ES-I3 (cell line): Measurements from ENCODE around the gene GJB4.

Source experiments
- H3K36me3 ChIP-seq: 2 replicates; pipeline ENCODE4 v1.6.1; 2013; ENCODE audit warnings: mild to moderate bottlenecking, low read length, control low read depth, moderate library complexity; ENCODE audit not compliant: insufficient read depth
- H3K4me1 ChIP-seq: 2 replicates; pipeline ENCODE4 v1.6.1; 2013; ENCODE audit warnings: mild to moderate bottlenecking, control low read depth, low read length; ENCODE audit not compliant: insufficient read depth
- H3K9ac ChIP-seq: 2 replicates; pipeline ENCODE4 v1.6.1; 2013; ENCODE audit warnings: low read depth, mild to moderate bottlenecking, low read length, moderate library complexity
- H3K9me3 ChIP-seq: 2 replicates; pipeline ENCODE4 v1.6.1; 2013; ENCODE audit warnings: mild to moderate bottlenecking, low read length, moderate library complexity; ENCODE audit not compliant: control insufficient read depth, insufficient read depth

GJB4 gene

DNA sequence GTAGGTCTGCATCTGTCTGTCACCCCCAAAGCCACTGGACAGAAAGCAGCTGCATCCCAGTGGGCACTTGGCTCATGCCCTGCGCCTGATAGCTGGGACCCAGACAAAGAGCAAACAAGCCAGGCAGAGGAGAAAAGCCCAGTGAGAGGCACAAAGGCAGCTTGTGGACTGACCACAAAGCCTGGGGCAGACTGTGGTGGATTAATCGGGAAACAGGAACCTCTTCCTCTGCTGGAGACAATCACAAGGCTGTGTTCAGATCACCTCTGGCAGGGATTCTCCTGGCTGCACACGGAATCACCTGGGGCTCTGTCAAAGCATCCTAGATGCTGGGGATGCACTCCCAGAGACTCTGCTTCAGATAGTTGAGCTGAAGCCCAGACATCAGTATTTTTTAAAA lies 19.9 kb upstream of the GJB4 start:
- Histone ChIP-seq H3K9ac (no peak overlapping the region), H3K4me1 (peaks cover 14% of the 10 kb centered on the region; the same call in 1 of the 2 replicates), H3K9me3 (no peaks in the 10 kb centered on the region), H3K36me3 (no peaks in the 10 kb centered on the region)

DNA sequence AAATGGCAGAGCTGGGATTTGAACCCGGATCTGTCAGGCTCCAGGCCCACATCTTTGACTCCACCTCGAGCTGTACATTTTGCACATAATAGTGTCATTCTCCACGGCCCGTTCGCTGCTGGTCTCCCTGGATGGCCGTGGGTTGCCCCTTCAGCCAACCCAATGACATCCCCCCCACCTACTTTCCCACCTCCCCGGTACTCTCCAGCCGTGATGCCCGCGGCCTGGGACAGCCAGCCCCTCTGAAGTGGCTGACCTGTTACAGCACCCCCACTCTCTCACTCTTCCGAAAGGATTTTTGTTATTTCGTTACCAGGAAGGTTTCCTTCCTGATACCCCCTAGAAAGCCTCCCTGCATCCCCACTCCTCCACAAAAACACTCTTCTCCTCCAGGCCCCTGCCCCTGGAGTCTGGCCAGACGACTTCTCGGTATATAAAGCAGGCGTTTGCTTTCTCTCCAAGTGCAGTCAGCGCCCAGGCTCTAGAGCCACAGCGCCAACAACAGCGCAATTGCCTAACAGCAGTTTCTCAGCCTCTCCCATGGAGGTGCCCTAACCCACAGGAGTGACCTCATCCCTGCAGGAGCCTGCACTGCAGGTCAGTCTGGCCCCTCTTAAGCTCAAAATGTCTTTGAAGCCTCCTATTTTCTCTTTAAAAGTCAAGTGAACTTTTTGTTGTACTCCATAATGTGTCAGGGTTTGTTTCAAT lies 19.2 kb upstream of the GJB4 start:
- no peaks in the 10 kb centered on the region for H3K36me3 ChIP-seq
- H3K4me1 ChIP-seq: peaks cover 14% of the 10 kb centered on the region; the same call in 1 of the 2 replicates
- no peaks in the 10 kb centered on the region for H3K9me3 ChIP-seq
- H3K9ac ChIP-seq: no peak overlapping the region

GRCh38 chr1:34742667-34743270 lies 16.8 kb upstream of the GJB4 start:
- no peaks in the 10 kb centered on the region for H3K9me3 ChIP-seq
- H3K36me3 ChIP-seq: no peaks in the 10 kb centered on the region
- H3K4me1 ChIP-seq: peaks cover 14% of the 10 kb centered on the region; the same call in 1 of the 2 replicates
- no peak overlapping the region for H3K9ac ChIP-seq

- Histone ChIP-seq H3K36me3 (no peaks in the 10 kb centered on the region), H3K4me1 (peaks cover 14% of the 10 kb centered on the region; the same call in 1 of the 2 replicates), H3K9me3 (no peaks in the 10 kb centered on the region), H3K9ac (no peak overlapping the region)
Observed at GRCh38 chr1:34743775-34744174, 15.8 kb upstream of the GJB4 start.

DNA sequence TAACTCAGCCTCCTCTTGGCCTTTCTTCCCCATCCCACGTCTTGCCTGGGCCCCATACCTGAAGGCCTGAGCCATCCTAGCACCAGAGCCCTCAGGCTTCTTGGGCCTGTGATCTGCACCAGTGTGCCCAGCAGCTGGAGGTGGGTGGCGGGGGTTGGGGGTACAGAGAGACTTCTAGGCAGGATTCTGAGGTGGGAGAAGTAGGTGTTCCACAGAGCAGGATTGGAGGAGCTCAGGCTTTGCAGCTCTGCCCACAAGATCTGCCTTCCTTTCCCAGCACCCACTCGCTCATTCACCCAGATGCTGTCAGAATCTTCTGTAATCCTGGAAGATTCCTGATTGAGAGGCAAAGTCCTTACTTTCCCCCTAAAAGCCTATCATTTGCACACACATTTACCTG lies 14.7 kb upstream of the GJB4 start:
- Histone ChIP-seq H3K9ac (no peak overlapping the region), H3K36me3 (no peaks in the 10 kb centered on the region), H3K4me1 (peaks cover 13% of the 10 kb centered on the region; the same call in 1 of the 2 replicates), H3K9me3 (no peaks in the 10 kb centered on the region)

- Histone ChIP-seq H3K36me3 (no peaks in the 10 kb centered on the region), H3K4me1 (peaks cover 11% of the 10 kb centered on the region; the same call in 1 of the 2 replicates), H3K9me3 (no peaks in the 10 kb centered on the region), H3K9ac (no peak overlapping the region)
Observed at GRCh38 chr1:34745666-34746065, 13.9 kb upstream of the GJB4 start.

- no peaks in the 10 kb centered on the region for H3K9me3 ChIP-seq
- H3K9ac ChIP-seq: no peak overlapping the region
- peaks cover 11% of the 10 kb centered on the region; the same call in 1 of the 2 replicates for H3K4me1 ChIP-seq
- H3K36me3 ChIP-seq: no peaks in the 10 kb centered on the region
Observed at GRCh38 chr1:34746101-34746500, 13.4 kb upstream of the GJB4 start.

DNA sequence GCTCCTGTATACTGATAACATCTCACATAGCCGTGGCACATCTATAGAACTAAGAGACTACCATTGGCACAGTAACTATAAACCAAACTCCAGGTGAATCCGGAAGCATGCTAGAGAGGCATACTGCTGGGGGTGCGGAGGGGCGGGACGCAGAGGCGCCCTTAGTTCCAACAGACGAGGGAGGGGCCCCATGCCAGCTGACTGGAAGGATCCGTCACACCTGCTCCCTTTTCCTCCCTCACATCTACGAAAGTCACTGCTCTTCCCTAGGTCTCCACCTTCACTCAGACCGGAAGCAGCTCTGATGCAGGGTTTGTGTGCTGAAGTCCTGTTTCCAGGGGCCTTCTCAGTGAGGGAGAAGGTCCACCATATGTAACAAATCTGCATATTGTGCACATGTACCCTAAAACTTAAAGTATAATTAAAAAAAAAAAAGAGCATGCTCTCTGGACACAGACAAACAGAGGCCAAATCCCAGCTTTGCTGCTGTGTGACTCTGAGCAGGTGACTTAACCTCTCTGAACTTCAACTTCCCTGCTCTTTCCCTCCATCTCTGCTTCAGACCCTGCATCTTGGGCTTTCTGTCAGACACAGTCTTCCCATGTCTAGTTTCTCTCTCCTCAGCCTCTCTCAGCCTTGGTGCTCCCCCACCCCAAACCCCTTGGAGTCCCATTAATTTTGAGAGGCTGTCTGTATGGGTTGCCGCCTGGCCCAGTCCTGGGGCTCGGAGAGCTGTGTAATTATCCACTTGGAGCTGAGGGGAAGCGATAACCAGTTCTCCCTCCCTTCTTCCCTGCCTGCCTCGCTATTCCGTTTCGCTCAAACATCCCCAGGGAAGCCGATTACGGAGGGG lies 12.5 kb upstream of the GJB4 start:
- Histone ChIP-seq H3K36me3 (no peaks in the 10 kb centered on the region), H3K9ac (no peak overlapping the region), H3K9me3 (no peaks in the 10 kb centered on the region), H3K4me1 (peaks cover 15% of the 10 kb centered on the region; the same call in 1 of the 2 replicates)

DNA sequence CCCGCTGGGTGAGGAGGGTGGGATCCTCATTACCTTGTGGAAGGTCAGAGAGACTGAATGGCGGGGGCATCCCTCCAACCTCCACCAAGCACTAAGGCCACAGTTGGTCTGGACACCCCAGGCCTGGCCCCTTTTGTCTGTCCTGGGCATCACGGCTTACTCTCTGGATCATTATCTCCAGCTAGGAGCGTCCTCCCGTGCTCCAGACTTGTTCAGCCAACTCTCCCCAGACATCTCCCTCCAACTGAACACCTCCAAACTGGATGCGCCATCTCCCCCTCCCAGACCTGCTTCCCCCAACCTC lies 11.9 kb upstream of the GJB4 start:
- H3K9me3 ChIP-seq: no peaks in the 10 kb centered on the region
- no peak overlapping the region for H3K9ac ChIP-seq
- no peaks in the 10 kb centered on the region for H3K36me3 ChIP-seq
- H3K4me1 ChIP-seq: peaks cover 15% of the 10 kb centered on the region; the same call in 1 of the 2 replicates

DNA sequence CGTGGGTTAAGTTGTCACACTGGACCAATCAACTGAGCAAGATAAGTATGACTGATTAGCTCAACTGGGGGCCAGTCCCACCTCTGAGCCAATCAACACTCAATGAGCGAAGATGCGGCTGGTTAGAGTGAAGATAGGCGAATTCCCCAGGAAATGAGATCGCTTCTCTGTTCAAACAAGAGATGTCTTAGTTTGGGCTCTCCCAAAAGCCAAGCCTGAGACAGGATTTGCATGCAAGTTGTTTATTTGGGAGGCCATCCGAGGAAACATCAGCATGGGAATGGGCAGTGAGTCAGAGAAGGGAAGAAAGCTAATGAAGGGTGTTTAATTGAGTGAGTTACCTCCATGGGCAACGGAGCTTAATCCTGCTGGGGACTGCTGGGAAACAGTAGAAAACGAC lies 9.5 kb upstream of the GJB4 start:
- H3K9ac ChIP-seq: no peak overlapping the region
- no peaks in the 10 kb centered on the region for H3K36me3 ChIP-seq
- no peaks in the 10 kb centered on the region for H3K9me3 ChIP-seq
- peaks cover 22% of the 10 kb centered on the region; the same call in 1 of the 2 replicates for H3K4me1 ChIP-seq

DNA sequence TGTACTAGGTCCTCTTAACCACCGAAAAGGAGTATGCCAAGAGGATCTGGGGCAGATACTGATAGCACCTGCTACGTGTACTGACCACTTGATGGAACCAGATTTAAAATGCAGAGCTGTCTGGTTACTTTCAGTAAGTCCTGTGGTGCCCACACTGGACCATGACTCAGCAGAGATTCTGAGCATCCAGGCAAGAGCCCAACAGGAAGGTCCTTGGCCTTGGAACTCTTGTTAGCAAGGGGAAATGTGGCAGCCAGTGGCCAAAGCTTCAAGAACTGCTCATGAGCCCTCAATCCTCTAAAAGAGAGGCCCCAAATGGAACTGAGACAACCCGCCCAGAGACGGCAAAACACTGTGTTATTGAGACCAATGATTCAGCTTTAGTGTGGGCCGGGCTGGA lies 8.9 kb upstream of the GJB4 start:
- peaks cover 25% of the 10 kb centered on the region; the same call in 1 of the 2 replicates for H3K4me1 ChIP-seq
- H3K9me3 ChIP-seq: no peaks in the 10 kb centered on the region
- H3K9ac ChIP-seq: no peak overlapping the region
- no peaks in the 10 kb centered on the region for H3K36me3 ChIP-seq

DNA sequence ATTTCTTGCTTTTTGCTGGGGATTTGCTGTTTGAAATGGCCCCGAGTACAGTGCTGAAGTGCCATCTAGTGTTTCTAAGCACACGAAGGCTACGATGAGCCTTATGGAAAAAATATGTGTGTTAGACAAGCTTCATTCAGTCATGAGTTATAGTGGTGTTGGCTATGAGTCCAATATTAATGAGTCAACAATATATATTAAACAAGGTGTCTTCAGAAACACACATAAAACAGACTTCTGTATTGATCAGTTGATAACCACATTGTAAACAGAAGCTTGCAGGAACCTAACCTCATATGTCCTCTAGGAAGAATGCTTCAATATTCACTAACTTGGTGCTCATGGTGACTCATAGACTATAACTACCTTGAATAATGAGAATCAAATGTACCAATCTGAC lies 6.4 kb upstream of the GJB4 start:
- Histone ChIP-seq H3K4me1 (peaks cover 30% of the 10 kb centered on the region; the same call in 1 of the 2 replicates), H3K36me3 (no peaks in the 10 kb centered on the region), H3K9me3 (no peaks in the 10 kb centered on the region), H3K9ac (no peak overlapping the region)

GRCh38 chr1:34754964-34755637 lies 4.4 kb upstream of the GJB4 start, which contains the start of gene GJB5:
GJB5 (plus strand) TSS chr1:34755047; CDS start chr1:34757331, 2,284 bp downstream.
- H3K36me3 ChIP-seq: no peaks in the 10 kb centered on the region
- H3K9ac ChIP-seq: no peak within 1 kb of the TSS
- H3K9me3 ChIP-seq: no peaks in the 10 kb centered on the region
- peaks cover 22% of the 10 kb centered on the region; the same call in 1 of the 2 replicates for H3K4me1 ChIP-seq

GRCh38 chr1:34755961-34756360 lies 3.6 kb upstream of the GJB4 start:
- H3K9me3 ChIP-seq: no peaks in the 10 kb centered on the region

More at GRCh38 chr1:34755961-34756360, 3.6 kb upstream of the GJB4 start:
- Histone ChIP-seq H3K4me1 (peaks cover 18% of the 10 kb centered on the region; the same call in 1 of the 2 replicates), H3K9ac (no peak overlapping the region), H3K36me3 (no peaks in the 10 kb centered on the region)
